Astrocyte (in vitro differentiated cells and primary cell): ENCODE measurements around the gene SOX4. TPM values are rescaled to one million over a fixed set of nuclear protein-coding genes. Genes with fewer than 3 reads are reported as not detected.

ENCODE experiments used
- DNase-seq: peaks from one replicate; pipeline ENCODE4 v3.0.0-alpha.2; 2010; ENCODE audit warnings: low read depth
- FAIRE-seq: peaks from 2 replicates; lab custom pipeline; 2011; peaks lifted over from hg19 to GRCh38; lab: Jason Lieb, UNC
- H2AFZ ChIP-seq: 2 replicates; pipeline ENCODE4 v1.6.0; 2012; ENCODE audit warnings: low read depth, low read length, inconsistent platforms
- H3K27ac ChIP-seq: 2 replicates; pipeline ENCODE4 v1.5.1; 2011; ENCODE audit warnings: low read depth, low read length, inconsistent platforms
- H3K27me3 ChIP-seq: 2 replicates; pipeline ENCODE4 v1.6.0; 2011; ENCODE audit warnings: low read length, inconsistent platforms; ENCODE audit not compliant: insufficient read depth
- H3K36me3 ChIP-seq: 2 replicates; pipeline ENCODE4 v1.5.1; 2011; ENCODE audit warnings: low read length, inconsistent platforms; ENCODE audit not compliant: insufficient read depth
- H3K4me1 ChIP-seq: 2 replicates; pipeline ENCODE4 v1.5.1; 2011; ENCODE audit warnings: low read length, inconsistent platforms; ENCODE audit not compliant: insufficient read depth
- H3K4me2 ChIP-seq: 2 replicates; pipeline ENCODE4 v1.6.0; 2012; ENCODE audit warnings: low read length, inconsistent platforms
- H3K4me3 ChIP-seq: 2 replicates; pipeline ENCODE4 v1.5.1; 2011; ENCODE audit warnings: low read depth, mild to moderate bottlenecking, low read length, inconsistent platforms; ENCODE audit not compliant: insufficient read depth
- H3K79me2 ChIP-seq: 2 replicates; pipeline ENCODE4 v1.6.0; 2012; ENCODE audit warnings: mild to moderate bottlenecking, low read length, inconsistent platforms; ENCODE audit not compliant: insufficient read depth
- H3K9ac ChIP-seq: 2 replicates; pipeline ENCODE4 v1.6.0; 2012; ENCODE audit warnings: mild to moderate bottlenecking, low read length, inconsistent platforms
- H3K9me3 ChIP-seq: 2 replicates; pipeline ENCODE4 v1.5.1; 2012; ENCODE audit warnings: low read depth, mild to moderate bottlenecking, low read length, inconsistent platforms; ENCODE audit not compliant: insufficient read depth
- H4K20me1 ChIP-seq: 2 replicates; pipeline ENCODE4 v1.6.0; 2012; ENCODE audit warnings: low read length, inconsistent platforms; ENCODE audit not compliant: insufficient read depth
- H3K27ac Mint-ChIP-seq: one replicate; pipeline ENCODE4 v1.8.0; 2021; ENCODE audit warnings: mild to moderate bottlenecking, mixed read lengths; ENCODE audit not compliant: unreplicated experiment
- H3K27me3 Mint-ChIP-seq: one replicate; pipeline ENCODE4 v1.8.0; 2021; ENCODE audit warnings: low read depth, mixed read lengths; ENCODE audit not compliant: unreplicated experiment
- H3K36me3 Mint-ChIP-seq: one replicate; pipeline ENCODE4 v1.8.0; 2021; ENCODE audit warnings: low read depth, mixed read lengths; ENCODE audit not compliant: unreplicated experiment
- H3K4me1 Mint-ChIP-seq: one replicate; pipeline ENCODE4 v1.8.0; 2021; ENCODE audit warnings: low read depth, mixed read lengths; ENCODE audit not compliant: unreplicated experiment
- H3K4me3 Mint-ChIP-seq: one replicate; pipeline ENCODE4 v1.8.0; 2021; ENCODE audit warnings: mild to moderate bottlenecking, moderate library complexity, mixed read lengths; ENCODE audit not compliant: unreplicated experiment
- H3K9me3 Mint-ChIP-seq: one replicate; pipeline ENCODE4 v1.8.0; 2021; ENCODE audit warnings: mild to moderate bottlenecking, mixed read lengths; ENCODE audit not compliant: unreplicated experiment
- EZH2 ChIP-seq: IDR thresholded peaks from 2 replicates; pipeline ENCODE4 v1.6.1; 2012; ENCODE audit warnings: mild to moderate bottlenecking, low read length, inconsistent platforms; ENCODE audit not compliant: insufficient read depth
- total RNA-seq: library from RNA; stranded (reverse); gene quantifications from 2 replicates; pipeline ENCODE4 v1.2.1, GENCODE V29; 2021
- TF ChIP-seq, protein P1 (sequence below): IDR thresholded peaks from 2 replicates; pipeline ENCODE4 v1.5.1; 2011; ENCODE audit warnings: low read depth, mild to moderate bottlenecking, inconsistent platforms, low read length, moderate library complexity; ENCODE audit not compliant: insufficient read depth

The SOX4 gene
- total RNA-seq, 1 donor from 2014 or later: 108 TPM

DNA sequence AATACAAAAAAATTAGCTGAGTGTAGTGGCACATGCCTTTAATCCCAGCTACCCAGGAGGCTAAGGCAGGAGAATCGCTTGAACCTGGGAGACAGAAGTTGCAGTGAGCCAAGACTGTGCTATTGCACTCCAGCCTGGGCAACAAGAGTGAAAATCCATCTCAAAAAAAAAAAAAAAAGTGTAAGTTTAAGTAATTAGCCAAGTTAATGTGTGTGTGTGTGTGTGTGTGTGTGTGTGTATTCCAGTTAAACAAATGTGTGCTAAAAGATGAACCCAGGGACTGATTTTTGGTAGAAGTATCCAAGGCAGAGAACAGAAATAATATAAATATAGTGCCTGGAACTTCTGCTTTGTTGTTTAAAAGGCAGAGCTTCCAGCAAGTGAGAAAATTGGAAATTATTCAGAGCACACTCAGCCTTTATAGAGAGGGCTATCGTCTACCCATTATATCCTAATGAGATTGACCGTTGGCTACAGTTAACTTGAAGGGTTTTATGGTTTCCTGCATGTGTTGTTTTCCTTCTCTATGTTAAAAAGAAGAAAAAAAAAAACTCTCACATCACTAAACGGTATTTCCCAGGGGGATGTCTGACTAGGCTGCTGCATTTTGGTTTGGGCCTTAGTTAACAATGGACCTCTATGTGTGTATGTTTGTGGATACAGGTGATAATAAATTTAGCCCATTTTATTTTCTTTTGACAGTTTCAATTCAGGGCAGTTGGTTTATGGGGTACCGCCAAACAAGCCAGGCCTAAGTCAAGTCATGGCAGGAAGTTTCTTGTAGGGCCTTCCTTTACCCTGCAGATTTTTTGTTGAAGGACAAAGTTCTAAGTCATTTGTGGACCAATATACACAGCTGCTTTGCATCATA, 9.8 kb downstream of the SOX4 start:
- H3K4me1 Mint-ChIP-seq: peaks cover 16% of the 10 kb centered on the region
- Histone ChIP-seq H3K4me1 (peaks cover 12% of the 10 kb centered on the region), H3K9ac (no peak overlapping the region), H3K27ac (no peak overlapping the region), H4K20me1 (peaks cover 15% of the 10 kb centered on the region), H3K79me2 (peaks cover 15% of the 10 kb centered on the region), H2AFZ (no peak overlapping the region), H3K27me3 (no peaks in the 10 kb centered on the region), H3K4me3 (no peak overlapping the region), H3K36me3 (no peaks in the 10 kb centered on the region), H3K4me2 (no peak overlapping the region), H3K9me3 (no peaks in the 10 kb centered on the region)
- peaks cover 2% of the 10 kb centered on the region for H3K9me3 Mint-ChIP-seq
- peaks cover 6% of the 10 kb centered on the region for H3K36me3 Mint-ChIP-seq
- no peak overlapping the region for H3K4me3 Mint-ChIP-seq
- no peak for TF ChIP-seq EZH2
- TF ChIP-seq, protein P1, sequence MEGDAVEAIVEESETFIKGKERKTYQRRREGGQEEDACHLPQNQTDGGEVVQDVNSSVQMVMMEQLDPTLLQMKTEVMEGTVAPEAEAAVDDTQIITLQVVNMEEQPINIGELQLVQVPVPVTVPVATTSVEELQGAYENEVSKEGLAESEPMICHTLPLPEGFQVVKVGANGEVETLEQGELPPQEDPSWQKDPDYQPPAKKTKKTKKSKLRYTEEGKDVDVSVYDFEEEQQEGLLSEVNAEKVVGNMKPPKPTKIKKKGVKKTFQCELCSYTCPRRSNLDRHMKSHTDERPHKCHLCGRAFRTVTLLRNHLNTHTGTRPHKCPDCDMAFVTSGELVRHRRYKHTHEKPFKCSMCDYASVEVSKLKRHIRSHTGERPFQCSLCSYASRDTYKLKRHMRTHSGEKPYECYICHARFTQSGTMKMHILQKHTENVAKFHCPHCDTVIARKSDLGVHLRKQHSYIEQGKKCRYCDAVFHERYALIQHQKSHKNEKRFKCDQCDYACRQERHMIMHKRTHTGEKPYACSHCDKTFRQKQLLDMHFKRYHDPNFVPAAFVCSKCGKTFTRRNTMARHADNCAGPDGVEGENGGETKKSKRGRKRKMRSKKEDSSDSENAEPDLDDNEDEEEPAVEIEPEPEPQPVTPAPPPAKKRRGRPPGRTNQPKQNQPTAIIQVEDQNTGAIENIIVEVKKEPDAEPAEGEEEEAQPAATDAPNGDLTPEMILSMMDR: no peak
- DNase-seq: no peak
- H3K27me3 Mint-ChIP-seq: no peaks in the 10 kb centered on the region
- H3K27ac Mint-ChIP-seq: no peak overlapping the region
- FAIRE-seq: no peak

DNA sequence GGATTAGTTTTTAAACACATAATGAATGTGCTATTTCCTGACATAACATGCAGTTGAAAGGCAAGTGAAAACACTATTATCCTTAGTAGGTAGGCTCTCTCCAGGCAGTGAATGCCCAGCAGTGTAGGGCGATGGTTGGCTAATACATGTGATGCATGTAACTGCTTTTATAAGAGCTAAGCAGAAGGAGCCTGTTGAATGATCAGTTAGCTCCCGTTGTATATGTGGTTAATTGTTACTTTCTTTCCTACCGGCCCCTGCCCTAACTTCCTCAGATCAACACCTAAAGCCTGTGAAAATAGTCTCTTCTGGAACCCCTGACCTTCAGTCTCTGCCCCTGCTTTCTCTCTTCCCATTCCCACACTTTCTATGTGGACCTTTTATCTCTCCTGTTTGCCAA, 10.5 kb downstream of the SOX4 start:
- no peaks in the 10 kb centered on the region for H3K36me3 ChIP-seq
- FAIRE-seq (no peak), DNase-seq (no peak)
- no peak overlapping the region for H3K4me3 Mint-ChIP-seq
- H3K4me3 ChIP-seq: no peak overlapping the region
- no peak overlapping the region for H3K4me2 ChIP-seq
- TF ChIP-seq EZH2: no peak
- TF ChIP-seq, protein P1: no peak
- no peak overlapping the region for H2AFZ ChIP-seq
- peaks cover 7% of the 10 kb centered on the region for H3K79me2 ChIP-seq
- no peaks in the 10 kb centered on the region for H3K9me3 ChIP-seq
- H3K9me3 Mint-ChIP-seq: peaks cover 2% of the 10 kb centered on the region
- H3K27ac Mint-ChIP-seq: no peak overlapping the region
- H3K9ac ChIP-seq: no peak overlapping the region
- no peaks in the 10 kb centered on the region for H3K27me3 Mint-ChIP-seq
- no peaks in the 10 kb centered on the region for H3K27me3 ChIP-seq
- peaks cover 7% of the 10 kb centered on the region for H4K20me1 ChIP-seq
- H3K4me1 ChIP-seq: peaks cover 4% of the 10 kb centered on the region
- H3K27ac ChIP-seq: no peak overlapping the region
- peaks cover 6% of the 10 kb centered on the region for H3K36me3 Mint-ChIP-seq
- H3K4me1 Mint-ChIP-seq: peaks cover 16% of the 10 kb centered on the region

DNA sequence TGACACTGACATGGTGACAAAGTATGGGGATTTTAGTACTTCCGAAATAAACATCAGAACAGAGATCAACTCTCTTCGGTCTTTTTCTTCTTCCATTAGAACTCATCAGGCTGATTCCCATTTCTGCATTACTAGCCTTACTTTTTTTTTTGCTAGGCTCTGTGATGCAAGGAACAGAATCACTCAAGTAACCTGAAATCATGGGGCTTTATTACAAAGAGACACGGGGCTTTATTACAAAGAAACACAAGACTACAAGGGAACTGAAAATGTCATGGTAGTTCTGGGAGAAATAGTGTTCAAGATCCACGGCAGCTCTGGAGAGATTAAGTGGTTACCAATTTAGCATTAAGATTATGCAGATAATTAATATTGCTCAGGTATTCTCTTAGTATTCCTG, 11.6 kb downstream of the SOX4 start:
- Histone ChIP-seq H3K4me2 (no peak overlapping the region), H3K9ac (no peak overlapping the region), H3K36me3 (no peaks in the 10 kb centered on the region), H3K4me3 (no peak overlapping the region), H4K20me1 (no peaks in the 10 kb centered on the region), H3K4me1 (no peaks in the 10 kb centered on the region), H2AFZ (no peak overlapping the region), H3K9me3 (no peaks in the 10 kb centered on the region), H3K27me3 (no peaks in the 10 kb centered on the region), H3K27ac (no peak overlapping the region), H3K79me2 (no peaks in the 10 kb centered on the region)
- no peak overlapping the region for H3K27ac Mint-ChIP-seq
- no peak for FAIRE-seq
- no peaks in the 10 kb centered on the region for H3K27me3 Mint-ChIP-seq
- H3K9me3 Mint-ChIP-seq: peaks cover 2% of the 10 kb centered on the region
- DNase-seq: no peak
- peaks cover 10% of the 10 kb centered on the region for H3K4me1 Mint-ChIP-seq
- H3K4me3 Mint-ChIP-seq: no peak overlapping the region
- H3K36me3 Mint-ChIP-seq: peaks cover 6% of the 10 kb centered on the region
- no peak for TF ChIP-seq EZH2
- TF ChIP-seq, protein P1: no peak
